Osteoblast (primary cell): ENCODE measurements around the gene UBE3D. TPM values are rescaled to one million over a fixed set of nuclear protein-coding genes. Genes with fewer than 3 reads are reported as not detected.

ENCODE experiments used
- DNase-seq: peaks from one replicate; pipeline ENCODE4 v3.0.0; 2011; ENCODE audit warnings: low spot score, mixed read lengths; ENCODE audit not compliant: insufficient read length; ENCODE audit errors: missing footprints
- H2AFZ ChIP-seq: 2 replicates; pipeline ENCODE4 v1.6.0; 2011; ENCODE audit warnings: mild to moderate bottlenecking, low read length
- H3K27ac ChIP-seq: 2 replicates; pipeline ENCODE4 v1.5.1; 2011; ENCODE audit warnings: mild to moderate bottlenecking, low read depth, low read length, moderate library complexity
- H3K27me3 ChIP-seq: 2 replicates; pipeline ENCODE4 v1.6.0; 2012; ENCODE audit warnings: mild to moderate bottlenecking, control low read depth, inconsistent platforms, low read length, moderate library complexity; ENCODE audit not compliant: insufficient read depth
- H3K36me3 ChIP-seq: 2 replicates; pipeline ENCODE4 v1.5.1; 2011; ENCODE audit warnings: mild to moderate bottlenecking, low read length, control low read depth, moderate library complexity; ENCODE audit not compliant: insufficient read depth
- H3K4me1 ChIP-seq: 2 replicates; pipeline ENCODE4 v1.5.1; 2011; ENCODE audit warnings: mild to moderate bottlenecking, low read length, control low read depth, moderate library complexity; ENCODE audit not compliant: insufficient read depth
- H3K4me2 ChIP-seq: 2 replicates; pipeline ENCODE4 v1.6.0; 2011; ENCODE audit warnings: mild to moderate bottlenecking, low read length; ENCODE audit not compliant: insufficient read depth
- H3K4me3 ChIP-seq: fragments of 200-600 bp; sonication (generic); 3 replicates; pipeline ENCODE4 v1.5.1; 2012; ENCODE audit warnings: mild to moderate bottlenecking, low read length, inconsistent platforms; ENCODE audit not compliant: insufficient read depth
- H3K79me2 ChIP-seq: 2 replicates; pipeline ENCODE4 v1.6.0; 2012; ENCODE audit warnings: mild to moderate bottlenecking, low read length, control low read depth, inconsistent platforms; ENCODE audit not compliant: insufficient read depth
- H3K9me3 ChIP-seq: 2 replicates; pipeline ENCODE4 v1.5.1; 2011; ENCODE audit warnings: low read depth, low read length, control low read depth
- H4K20me1 ChIP-seq: 2 replicates; pipeline ENCODE4 v1.6.0; 2012; ENCODE audit warnings: mild to moderate bottlenecking, low read length, control low read depth; ENCODE audit not compliant: insufficient read depth
- CTCF ChIP-seq: IDR thresholded peaks from 2 replicates; pipeline ENCODE4 v1.5.1; 2011; ENCODE audit warnings: mild to moderate bottlenecking, low read depth, low read length, moderate library complexity; ENCODE audit errors: extremely low read depth
- small RNA-seq: library from RNA; depleted of rRNA; stranded (forward); fragments of <200 nt; gene quantifications from one replicate; pipeline ENCODE3, GENCODE V24; 2012
- total RNA-seq: library from RNA; depleted of rRNA; stranded (reverse); fragments of >200 nt; gene quantifications from 2 replicates; pipeline ENCODE4 v1.2.3, GENCODE V29; 2012

Gene UBE3D
- total RNA-seq, 1 donor = 8.3 TPM

GRCh38 chr6:82842721-82843120 is 222.9 kb downstream of the UBE3D start:
- H4K20me1 ChIP-seq = no peaks in the 10 kb centered on the region
- peaks cover 24% of the 10 kb centered on the region for H3K4me1 ChIP-seq
- H3K4me3 ChIP-seq = peak overlapping the region; percentile 40
- peak overlapping the region; percentile 71 for H3K4me2 ChIP-seq
- no peak for DNase-seq
- no peaks in the 10 kb centered on the region for H3K36me3 ChIP-seq
- H3K9me3 ChIP-seq = no peaks in the 10 kb centered on the region
- no peak for TF ChIP-seq CTCF
- H2AFZ ChIP-seq = peak overlapping the region; percentile 39
- H3K79me2 ChIP-seq = no peaks in the 10 kb centered on the region
- peak overlapping the region; percentile 61 for H3K27ac ChIP-seq
- no peaks in the 10 kb centered on the region for H3K27me3 ChIP-seq

Small RNAs within 50 kb of the gene (small RNA-seq; reads per million reads assigned to genes)
- gene LAP3P1 = not detected

Other genes starting within 250 kb of the UBE3D start
- gene DOP1A, start 1.8 kb upstream of the UBE3D start, total RNA-seq = 45.2 and 47.1 TPM in 2 replicates
- gene PGM3, start 127.4 kb upstream of the UBE3D start, total RNA-seq = 85.5 and 93.0 TPM in 2 replicates
- gene RWDD2A, start 127.5 kb upstream of the UBE3D start, total RNA-seq = 5.4 and 6.5 TPM in 2 replicates